Liver (tissue), 3 donors: ENCODE measurements around the gene HECTD2.

Source experiments
- CTCF ChIP-seq: fragments of 150-350 bp; IDR thresholded peaks from 2 replicates; pipeline ENCODE4 v1.5.1; 2017; ENCODE audit warnings: improper control_type of control experiment, low read depth, low read length; ENCODE audit not compliant: missing input control
- EGR1 ChIP-seq, 2 donors: IDR thresholded peaks; 2 replicates each; pipeline ENCODE4 v1.6.1; 2016 to 2018; ENCODE audit warnings: antibody characterized with exemption in 2 of 2, low read depth in 2 of 2
- FOXA1 ChIP-seq: IDR thresholded peaks from 2 replicates; pipeline ENCODE4 v1.6.1; 2016; ENCODE audit warnings: antibody characterized with exemption
- JUND ChIP-seq, 2 donors: IDR thresholded peaks; 2 replicates each; pipeline ENCODE4 v1.6.1; 2016; ENCODE audit warnings: antibody characterized with exemption in 2 of 2
- MAX ChIP-seq: IDR thresholded peaks from 2 replicates; pipeline ENCODE4 v1.6.1; 2016; ENCODE audit warnings: antibody characterized with exemption
- RAD21 ChIP-seq, 2 donors: IDR thresholded peaks; 2 replicates each; pipeline ENCODE4 v1.6.1; 2016; ENCODE audit warnings: antibody characterized with exemption in 2 of 2, mild to moderate bottlenecking in 2 of 2
- REST ChIP-seq: IDR thresholded peaks from 2 replicates; pipeline ENCODE4 v1.6.1; 2016; ENCODE audit warnings: antibody characterized with exemption, mild to moderate bottlenecking
- SP1 ChIP-seq: IDR thresholded peaks from 2 replicates; pipeline ENCODE4 v1.6.1; 2018; ENCODE audit warnings: antibody characterized with exemption, mild to moderate bottlenecking
- TAF1 ChIP-seq: conservative IDR thresholded peaks from 2 replicates; pipeline ENCODE4 v1.6.1; 2016; ENCODE audit warnings: antibody characterized with exemption, mild to moderate bottlenecking
- ZBTB33 ChIP-seq: IDR thresholded peaks from 2 replicates; pipeline ENCODE4 v1.6.1; 2016; ENCODE audit warnings: antibody characterized with exemption
- donor health status: healthy.
- donor health status: healthy.

GRCh38 chr10:91557651-91558111 is 147.5 kb downstream of the HECTD2 start:
- no peak for TF ChIP-seq CTCF
- TF ChIP-seq JUND (IDR thresholded peaks at IDR 0.05) = no peak
- no peak for TF ChIP-seq EGR1 (IDR thresholded peaks at IDR 0.05; ENCODE audit: low read depth in 2 of 2)
- TF ChIP-seq RAD21 (IDR thresholded peaks at IDR 0.05) = no peak
- TF ChIP-seq TAF1 = no peak
- TF ChIP-seq MAX = no peak
- no peak for TF ChIP-seq ZBTB33
- no peak for TF ChIP-seq REST
- no peak for TF ChIP-seq SP1
- TF ChIP-seq FOXA1 = no peak
